SK-N-SH treated with all-trans-retinoic acid at 6 μM for 48 hours (cell line): ENCODE data around the gene PTBP1.
"Not testable (repeated sequence)": the region's sequence is repeated elsewhere in the genome, so short reads cannot be mapped to it uniquely, and the experiment has no call there.

Experiments
- ATAC-seq: fragments of 200-7000 bp; cut with Tn5 transposase; 3 replicates; pipeline ENCODE4 v1.9.1; 2020; ENCODE audit warnings: mild to moderate bottlenecking, moderate library complexity
- ARNTL ChIP-seq: fragments of 450-650 bp; formaldehyde crosslinking; IDR thresholded peaks from 2 replicates; pipeline ENCODE4 v1.5.0; 2020; ENCODE audit warnings: low read depth, mild to moderate bottlenecking, moderate library complexity, borderline replicate concordance
- BACH2 ChIP-seq: fragments of 250-450 bp; sonication (Bioruptor Pico); IDR thresholded peaks from 2 replicates; pipeline ENCODE4 v1.9.0; 2021; ENCODE audit warnings: mild to moderate bottlenecking, borderline replicate concordance
- CSDC2 ChIP-seq: fragments of 250-450 bp; sonication (Bioruptor Pico); IDR thresholded peaks from 2 replicates; pipeline ENCODE4 v1.5.0; 2020; ENCODE audit warnings: mild to moderate bottlenecking, moderate library complexity
- ESRRG ChIP-seq: fragments of 250-450 bp; sonication (Bioruptor Pico); IDR thresholded peaks from 2 replicates; pipeline ENCODE4 v1.6.1; 2021; ENCODE audit warnings: mild to moderate bottlenecking
- GLIS3 ChIP-seq: fragments of 250-450 bp; sonication (Bioruptor Pico); IDR thresholded peaks from 2 replicates; pipeline ENCODE4 v1.5.0; 2020; ENCODE audit warnings: mild to moderate bottlenecking, moderate library complexity
- ISL1 ChIP-seq: fragments of 250-450 bp; sonication (Bioruptor Pico); IDR thresholded peaks from 2 replicates; pipeline ENCODE4 v2.1.2; 2022; ENCODE audit warnings: mild to moderate bottlenecking, moderate library complexity
- OSR1 ChIP-seq: fragments of 250-450 bp; sonication (Bioruptor Pico); IDR thresholded peaks from 2 replicates; pipeline ENCODE4 v1.8.0; 2022; ENCODE audit warnings: moderate library complexity, mild to moderate bottlenecking, inconsistent platforms
- PPARA ChIP-seq: fragments of 250-450 bp; sonication (Bioruptor Pico); IDR thresholded peaks from 2 replicates; pipeline ENCODE4 v1.5.0; 2020; ENCODE audit warnings: mild to moderate bottlenecking, borderline replicate concordance
- RARB ChIP-seq: fragments of 250-450 bp; sonication (Bioruptor Pico); IDR thresholded peaks from 2 replicates; pipeline ENCODE4 v1.8.0; 2021; ENCODE audit warnings: mild to moderate bottlenecking, moderate library complexity
- SNAI2 ChIP-seq: fragments of 250-450 bp; sonication (Bioruptor Pico); IDR thresholded peaks from 2 replicates; pipeline ENCODE4 v1.5.0; 2020; ENCODE audit warnings: mild to moderate bottlenecking, moderate library complexity
- TCF4 ChIP-seq: fragments of 250-450 bp; sonication (Bioruptor Pico); IDR thresholded peaks from 2 replicates; pipeline ENCODE4 v1.8.0; 2021; ENCODE audit warnings: mild to moderate bottlenecking, moderate library complexity, borderline replicate concordance
- ZC3H10 ChIP-seq: fragments of 250-450 bp; sonication (Bioruptor Pico); IDR thresholded peaks from 2 replicates; pipeline ENCODE4 v1.5.1; 2021; ENCODE audit warnings: mild to moderate bottlenecking, moderate library complexity
- ZFP30 ChIP-seq: fragments of 450-650 bp; formaldehyde crosslinking; IDR thresholded peaks from 2 replicates; pipeline ENCODE4 v1.5.0; 2022; ENCODE audit warnings: mild to moderate bottlenecking, moderate library complexity
- ZNF70 ChIP-seq: fragments of 450-650 bp; formaldehyde crosslinking; IDR thresholded peaks from 2 replicates; pipeline ENCODE4 v1.5.0; 2020; ENCODE audit warnings: mild to moderate bottlenecking, moderate library complexity
- ZNF8 ChIP-seq: fragments of 450-650 bp; formaldehyde crosslinking; IDR thresholded peaks from 2 replicates; pipeline ENCODE4 v1.5.0; 2020; ENCODE audit warnings: mild to moderate bottlenecking, moderate library complexity
- TF ChIP-seq, protein P1 (sequence below): fragments of 250-450 bp; sonication (Bioruptor Pico); IDR thresholded peaks from 2 replicates; pipeline ENCODE4 v1.5.0; 2020; ENCODE audit warnings: mild to moderate bottlenecking, moderate library complexity
- TF ChIP-seq, protein P2 (sequence below): fragments of 250-450 bp; sonication (Bioruptor Pico); IDR thresholded peaks from 2 replicates; pipeline ENCODE4 v1.8.0; 2021; ENCODE audit warnings: low read depth, mild to moderate bottlenecking, moderate library complexity, borderline replicate concordance
- TF ChIP-seq, protein P3 (sequence below): fragments of 250-450 bp; sonication (Bioruptor Pico); IDR thresholded peaks from 2 replicates; pipeline ENCODE4 v1.8.0; 2020; ENCODE audit warnings: mild to moderate bottlenecking, moderate library complexity, borderline replicate concordance

The PTBP1 gene

DNA sequence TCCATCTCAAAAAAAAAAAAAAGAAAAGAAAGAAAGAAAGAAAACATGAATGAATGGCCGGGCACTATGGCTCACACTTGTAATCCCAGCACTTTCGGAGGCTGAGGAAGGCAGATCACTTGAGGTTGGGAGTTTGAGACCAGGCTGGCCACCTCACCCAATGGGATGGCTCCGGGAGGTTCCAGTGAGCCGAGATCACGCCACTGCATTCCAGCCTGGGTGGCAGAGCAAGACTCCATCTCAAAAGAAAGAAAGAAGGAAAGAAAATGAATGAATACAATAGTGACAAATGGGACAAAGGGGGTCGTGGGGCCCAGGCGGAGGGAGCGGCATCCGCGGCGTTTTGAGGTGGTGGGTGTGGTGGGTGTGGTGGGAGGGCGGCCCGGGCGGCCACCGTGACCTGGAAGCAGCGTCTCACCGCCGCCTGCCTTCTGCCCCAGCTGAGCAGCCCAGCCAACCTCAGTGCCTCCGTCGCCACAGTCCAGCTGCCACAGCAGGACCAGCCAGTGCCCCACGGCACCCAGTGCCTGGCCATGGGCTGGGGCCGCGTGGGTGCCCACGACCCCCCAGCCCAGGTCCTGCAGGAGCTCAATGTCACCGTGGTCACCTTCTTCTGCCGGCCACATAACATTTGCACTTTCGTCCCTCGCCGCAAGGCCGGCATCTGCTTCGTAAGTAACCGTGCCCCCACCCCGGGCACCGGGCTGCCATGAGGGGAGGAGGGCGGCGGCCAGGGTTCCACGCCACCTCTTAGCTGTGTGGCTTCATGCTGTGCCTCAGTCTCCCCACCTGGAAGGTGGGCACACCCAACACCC, 48.7 kb downstream of the PTBP1 start (continued):
- TF ChIP-seq ESRRG (CRISPR knock-in tag) (no peak), TCF4 (CRISPR knock-in tag) (no peak), CSDC2 (no peak), ISL1 (no peak)

DNA sequence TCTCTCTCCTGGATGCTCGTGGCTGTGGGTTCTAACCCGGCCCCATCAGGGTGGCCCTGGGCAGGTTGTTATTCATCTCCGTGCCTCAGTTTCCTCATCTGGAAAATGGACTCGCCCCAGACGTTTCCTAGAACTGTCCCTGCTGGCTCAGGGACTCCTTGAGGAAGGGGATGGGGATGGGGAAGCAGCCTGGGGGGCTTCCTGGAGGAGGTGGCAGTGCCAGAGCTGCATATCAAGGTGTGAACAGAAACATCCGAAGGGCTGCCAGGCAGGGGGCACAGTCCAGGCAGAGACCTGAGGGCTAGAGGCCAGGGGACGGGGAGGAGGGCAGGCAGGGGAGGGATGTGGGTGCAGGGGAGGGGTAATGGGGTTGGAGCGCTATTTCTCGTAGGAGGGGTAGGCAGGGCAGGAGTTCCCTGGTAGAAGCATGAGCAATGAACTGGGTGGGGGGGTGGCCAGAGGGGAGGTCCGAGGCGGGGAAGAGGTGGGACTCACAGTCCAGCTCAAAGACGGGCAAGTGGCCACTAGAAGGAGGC, 51.2 kb downstream of the PTBP1 start:
- TF ChIP-seq CSDC2 = no peak
- TF ChIP-seq, protein P1, sequence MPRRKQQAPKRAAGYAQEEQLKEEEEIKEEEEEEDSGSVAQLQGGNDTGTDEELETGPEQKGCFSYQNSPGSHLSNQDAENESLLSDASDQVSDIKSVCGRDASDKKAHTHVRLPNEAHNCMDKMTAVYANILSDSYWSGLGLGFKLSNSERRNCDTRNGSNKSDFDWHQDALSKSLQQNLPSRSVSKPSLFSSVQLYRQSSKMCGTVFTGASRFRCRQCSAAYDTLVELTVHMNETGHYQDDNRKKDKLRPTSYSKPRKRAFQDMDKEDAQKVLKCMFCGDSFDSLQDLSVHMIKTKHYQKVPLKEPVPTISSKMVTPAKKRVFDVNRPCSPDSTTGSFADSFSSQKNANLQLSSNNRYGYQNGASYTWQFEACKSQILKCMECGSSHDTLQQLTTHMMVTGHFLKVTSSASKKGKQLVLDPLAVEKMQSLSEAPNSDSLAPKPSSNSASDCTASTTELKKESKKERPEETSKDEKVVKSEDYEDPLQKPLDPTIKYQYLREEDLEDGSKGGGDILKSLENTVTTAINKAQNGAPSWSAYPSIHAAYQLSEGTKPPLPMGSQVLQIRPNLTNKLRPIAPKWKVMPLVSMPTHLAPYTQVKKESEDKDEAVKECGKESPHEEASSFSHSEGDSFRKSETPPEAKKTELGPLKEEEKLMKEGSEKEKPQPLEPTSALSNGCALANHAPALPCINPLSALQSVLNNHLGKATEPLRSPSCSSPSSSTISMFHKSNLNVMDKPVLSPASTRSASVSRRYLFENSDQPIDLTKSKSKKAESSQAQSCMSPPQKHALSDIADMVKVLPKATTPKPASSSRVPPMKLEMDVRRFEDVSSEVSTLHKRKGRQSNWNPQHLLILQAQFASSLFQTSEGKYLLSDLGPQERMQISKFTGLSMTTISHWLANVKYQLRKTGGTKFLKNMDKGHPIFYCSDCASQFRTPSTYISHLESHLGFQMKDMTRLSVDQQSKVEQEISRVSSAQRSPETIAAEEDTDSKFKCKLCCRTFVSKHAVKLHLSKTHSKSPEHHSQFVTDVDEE (CRISPR knock-in tag) = no peak
- TF ChIP-seq ESRRG (CRISPR knock-in tag) = no peak
- TF ChIP-seq PPARA = no peak
- TF ChIP-seq ARNTL (CRISPR knock-in tag) = no peak
- TF ChIP-seq ZNF70 (CRISPR knock-in tag) = no peak
- TF ChIP-seq BACH2 (CRISPR knock-in tag) = no peak
- TF ChIP-seq ZNF8 = no peak
- no peak for TF ChIP-seq ZFP30 (CRISPR knock-in tag)
- TF ChIP-seq, protein P2, sequence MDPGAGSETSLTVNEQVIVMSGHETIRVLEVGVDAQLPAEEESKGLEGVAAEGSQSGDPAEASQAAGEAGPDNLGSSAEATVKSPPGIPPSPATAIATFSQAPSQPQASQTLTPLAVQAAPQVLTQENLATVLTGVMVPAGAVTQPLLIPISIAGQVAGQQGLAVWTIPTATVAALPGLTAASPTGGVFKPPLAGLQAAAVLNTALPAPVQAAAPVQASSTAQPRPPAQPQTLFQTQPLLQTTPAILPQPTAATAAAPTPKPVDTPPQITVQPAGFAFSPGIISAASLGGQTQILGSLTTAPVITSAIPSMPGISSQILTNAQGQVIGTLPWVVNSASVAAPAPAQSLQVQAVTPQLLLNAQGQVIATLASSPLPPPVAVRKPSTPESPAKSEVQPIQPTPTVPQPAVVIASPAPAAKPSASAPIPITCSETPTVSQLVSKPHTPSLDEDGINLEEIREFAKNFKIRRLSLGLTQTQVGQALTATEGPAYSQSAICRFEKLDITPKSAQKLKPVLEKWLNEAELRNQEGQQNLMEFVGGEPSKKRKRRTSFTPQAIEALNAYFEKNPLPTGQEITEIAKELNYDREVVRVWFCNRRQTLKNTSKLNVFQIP (CRISPR knock-in tag) = no peak
- TF ChIP-seq ISL1 = no peak
- no peak for TF ChIP-seq OSR1 (CRISPR knock-in tag)
- TF ChIP-seq ZC3H10 (CRISPR knock-in tag) = no peak
- TF ChIP-seq TCF4 (CRISPR knock-in tag) = no peak
- no peak for TF ChIP-seq GLIS3 (CRISPR knock-in tag)
- ATAC-seq = no peak

DNA sequence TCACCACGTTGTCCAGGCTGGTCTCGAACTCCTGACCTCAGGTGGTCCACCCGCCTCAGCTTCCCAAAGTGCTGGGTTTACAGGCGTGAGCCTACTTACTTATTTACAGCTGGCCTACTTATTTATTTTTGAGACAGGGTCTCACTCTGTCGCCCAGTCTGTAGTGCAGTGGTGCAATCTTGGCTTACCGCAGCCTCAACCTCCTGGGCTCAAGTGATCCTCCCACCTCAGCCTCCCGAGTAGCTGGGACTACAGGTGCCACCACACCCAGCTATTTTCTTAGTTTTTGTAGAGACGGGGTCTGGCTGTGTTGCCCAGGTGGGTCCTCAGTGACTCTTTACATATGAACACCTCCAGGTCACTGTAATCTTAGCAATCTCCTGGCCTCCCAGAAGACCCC, 51.9 kb downstream of the PTBP1 start:
- not testable (repeated sequence) for ATAC-seq

DNA sequence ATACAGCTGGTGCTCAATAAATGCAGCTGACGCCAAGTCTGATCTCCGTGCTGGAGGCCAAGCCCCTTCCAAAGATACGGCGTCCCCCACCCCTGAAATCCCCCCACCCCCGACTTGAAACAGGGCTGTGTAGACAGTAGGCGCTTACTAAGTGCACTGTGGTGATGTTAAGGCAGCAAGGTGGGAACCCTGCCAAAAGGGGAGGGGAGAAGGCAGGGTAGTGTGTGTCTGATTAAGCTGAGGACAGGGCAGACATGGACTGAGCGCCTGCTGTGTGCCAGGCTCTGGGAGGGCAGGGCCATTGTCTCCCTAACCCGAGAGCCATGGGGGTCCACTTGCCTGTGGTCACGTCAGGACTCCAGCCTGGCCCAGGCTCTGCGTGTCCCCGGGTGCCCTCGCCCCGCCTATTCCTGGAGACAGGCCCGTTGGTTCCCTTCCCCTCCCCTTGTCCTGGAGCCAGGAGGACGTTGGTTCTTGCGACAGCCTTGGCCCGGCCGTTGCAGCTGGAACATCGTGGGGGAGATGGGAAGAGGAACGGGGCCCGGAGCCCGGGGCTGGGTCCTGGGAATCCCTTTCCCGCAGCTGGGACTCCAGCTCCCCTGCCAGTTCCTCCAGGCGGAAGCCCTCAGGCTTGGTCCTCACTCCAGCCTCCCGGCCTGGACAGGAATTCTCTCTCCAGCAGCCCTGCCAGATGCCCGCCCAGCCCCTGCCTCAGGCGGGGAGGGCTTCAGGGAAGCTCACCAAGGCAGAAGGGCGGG, 53.1 kb downstream of the PTBP1 start:
- peak; percentile 75 for ATAC-seq
- TF ChIP-seq, protein P3, sequence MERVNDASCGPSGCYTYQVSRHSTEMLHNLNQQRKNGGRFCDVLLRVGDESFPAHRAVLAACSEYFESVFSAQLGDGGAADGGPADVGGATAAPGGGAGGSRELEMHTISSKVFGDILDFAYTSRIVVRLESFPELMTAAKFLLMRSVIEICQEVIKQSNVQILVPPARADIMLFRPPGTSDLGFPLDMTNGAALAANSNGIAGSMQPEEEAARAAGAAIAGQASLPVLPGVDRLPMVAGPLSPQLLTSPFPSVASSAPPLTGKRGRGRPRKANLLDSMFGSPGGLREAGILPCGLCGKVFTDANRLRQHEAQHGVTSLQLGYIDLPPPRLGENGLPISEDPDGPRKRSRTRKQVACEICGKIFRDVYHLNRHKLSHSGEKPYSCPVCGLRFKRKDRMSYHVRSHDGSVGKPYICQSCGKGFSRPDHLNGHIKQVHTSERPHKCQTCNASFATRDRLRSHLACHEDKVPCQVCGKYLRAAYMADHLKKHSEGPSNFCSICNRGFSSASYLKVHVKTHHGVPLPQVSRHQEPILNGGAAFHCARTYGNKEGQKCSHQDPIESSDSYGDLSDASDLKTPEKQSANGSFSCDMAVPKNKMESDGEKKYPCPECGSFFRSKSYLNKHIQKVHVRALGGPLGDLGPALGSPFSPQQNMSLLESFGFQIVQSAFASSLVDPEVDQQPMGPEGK (CRISPR knock-in tag) = no peak
- TF ChIP-seq BACH2 (CRISPR knock-in tag) (no peak), RARB (CRISPR knock-in tag) (no peak), ARNTL (CRISPR knock-in tag) (no peak), PPARA (no peak), SNAI2 (CRISPR knock-in tag) (no peak)
- TF ChIP-seq, protein P1 (CRISPR knock-in tag) = no peak
